ELF-1 (cell line): ENCODE results near the gene DSG2.
A peak's percentile ranks its signal among the peaks of the same experiment; 100 is the strongest.
"Not testable (repeated sequence)": the region's sequence is repeated elsewhere in the genome, so short reads cannot be mapped to it uniquely, and the experiment has no call there.

Experiments used
- DNase-seq: peaks from one replicate; pipeline ENCODE4 v3.0.0-alpha.2; 2016; ENCODE audit warnings: low read depth, low spot score

The DSG2 gene

GRCh38 chr18:31500051-31500688, 2.2 kb downstream of the DSG2 start:
- no peak for DNase-seq

GRCh38 chr18:31503011-31503410, 5.0 kb downstream of the DSG2 start:
- no peak for DNase-seq

GRCh38 chr18:31504455-31505147, 6.6 kb downstream of the DSG2 start:
- DNase-seq = no peak

GRCh38 chr18:31505156-31505555, 7.2 kb downstream of the DSG2 start:
- no peak for DNase-seq

- no peak for DNase-seq
Observed at GRCh38 chr18:31506024-31506742, 8.2 kb downstream of the DSG2 start.

GRCh38 chr18:31507124-31507523, 9.1 kb downstream of the DSG2 start:
- DNase-seq = not testable (repeated sequence)

- no peak for DNase-seq
Observed at GRCh38 chr18:31508781-31509180, 10.8 kb downstream of the DSG2 start.

GRCh38 chr18:31509571-31509970, 11.6 kb downstream of the DSG2 start:
- no peak for DNase-seq

- DNase-seq = no peak
Observed at GRCh38 chr18:31510319-31510718, 12.3 kb downstream of the DSG2 start.

GRCh38 chr18:31511098-31511497, 13.1 kb downstream of the DSG2 start:
- DNase-seq = no peak

GRCh38 chr18:31512203-31512764, 14.3 kb downstream of the DSG2 start:
- peak; percentile 80 for DNase-seq

- peak; percentile 77 for DNase-seq
Observed at GRCh38 chr18:31513189-31513935, 15.4 kb downstream of the DSG2 start.

GRCh38 chr18:31516437-31516836, 18.5 kb downstream of the DSG2 start:
- DNase-seq = no peak

GRCh38 chr18:31526374-31526773, 28.4 kb downstream of the DSG2 start:
- DNase-seq = no peak

GRCh38 chr18:31533236-31533635, 35.3 kb downstream of the DSG2 start:
- no peak for DNase-seq

- DNase-seq = no peak
Observed at GRCh38 chr18:31538837-31539236, 40.9 kb downstream of the DSG2 start.

- no peak for DNase-seq
Observed at GRCh38 chr18:31546476-31546875, 48.5 kb downstream of the DSG2 start.

- DNase-seq = no peak
Observed at GRCh38 chr18:31548853-31549252, 50.9 kb downstream of the DSG2 start.

GRCh38 chr18:31549416-31549815, 51.4 kb downstream of the DSG2 start:
- DNase-seq = no peak

- no peak for DNase-seq
Observed at GRCh38 chr18:31551883-31552282, 53.9 kb downstream of the DSG2 start.

- DNase-seq = no peak
Observed at GRCh38 chr18:31553800-31554199, 55.8 kb downstream of the DSG2 start.

GRCh38 chr18:31554776-31555175, 56.8 kb downstream of the DSG2 start:
- peak; percentile 19 for DNase-seq
